Panc1 (cell line): Measurements from ENCODE around the gene ATP13A1.

ENCODE experiments used
- SIN3A ChIP-seq: IDR thresholded peaks from 2 replicates; pipeline ENCODE4 v1.6.1; 2012; ENCODE audit warnings: low read depth, mild to moderate bottlenecking, low read length, moderate library complexity, borderline replicate concordance; ENCODE audit not compliant: insufficient read depth
- TF ChIP-seq, protein P1 (sequence below): fragments of 450-650 bp; IDR thresholded peaks from 2 replicates; pipeline ENCODE4 v1.5.1; 2017; ENCODE audit warnings: mild to moderate bottlenecking

- TF ChIP-seq, protein P1, sequence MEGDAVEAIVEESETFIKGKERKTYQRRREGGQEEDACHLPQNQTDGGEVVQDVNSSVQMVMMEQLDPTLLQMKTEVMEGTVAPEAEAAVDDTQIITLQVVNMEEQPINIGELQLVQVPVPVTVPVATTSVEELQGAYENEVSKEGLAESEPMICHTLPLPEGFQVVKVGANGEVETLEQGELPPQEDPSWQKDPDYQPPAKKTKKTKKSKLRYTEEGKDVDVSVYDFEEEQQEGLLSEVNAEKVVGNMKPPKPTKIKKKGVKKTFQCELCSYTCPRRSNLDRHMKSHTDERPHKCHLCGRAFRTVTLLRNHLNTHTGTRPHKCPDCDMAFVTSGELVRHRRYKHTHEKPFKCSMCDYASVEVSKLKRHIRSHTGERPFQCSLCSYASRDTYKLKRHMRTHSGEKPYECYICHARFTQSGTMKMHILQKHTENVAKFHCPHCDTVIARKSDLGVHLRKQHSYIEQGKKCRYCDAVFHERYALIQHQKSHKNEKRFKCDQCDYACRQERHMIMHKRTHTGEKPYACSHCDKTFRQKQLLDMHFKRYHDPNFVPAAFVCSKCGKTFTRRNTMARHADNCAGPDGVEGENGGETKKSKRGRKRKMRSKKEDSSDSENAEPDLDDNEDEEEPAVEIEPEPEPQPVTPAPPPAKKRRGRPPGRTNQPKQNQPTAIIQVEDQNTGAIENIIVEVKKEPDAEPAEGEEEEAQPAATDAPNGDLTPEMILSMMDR: no peak
- TF ChIP-seq SIN3A: no peak
Measured at GRCh38 chr19:19711306-19711933, 47.9 kb upstream of the ATP13A1 start.
